Suprapubic skin (tissue), 3 donors: ENCODE measurements around the gene HORMAD2.

ENCODE experiments used
- CTCF ChIP-seq, 2 donors: fragments of 200-600 bp in 1 of 2; fragments of 450-650 bp in 1 of 2; sonication (generic) in 1 of 2; IDR thresholded peaks; one replicate each; pipeline ENCODE4 v1.5.1; 2016 to 2019; ENCODE audit warnings: antibody characterized with exemption in 2 of 2, mild to moderate bottlenecking in 1 of 2, moderate library complexity in 1 of 2
- EP300 ChIP-seq: sonication (generic); formaldehyde crosslinking; IDR thresholded peaks from one replicate; pipeline ENCODE4 v1.6.1; 2017; ENCODE audit warnings: antibody characterized with exemption
- POLR2A ChIP-seq, 2 donors: fragments of 450-650 bp; IDR thresholded peaks; one replicate each; pipeline ENCODE4 v1.6.1; 2017; ENCODE audit warnings: antibody characterized with exemption in 2 of 2, mild to moderate bottlenecking in 2 of 2, moderate library complexity in 2 of 2

- no peak for TF ChIP-seq CTCF (IDR thresholded peaks at IDR 0.05)
- TF ChIP-seq POLR2A (IDR thresholded peaks at IDR 0.05): no peak
- no peak for TF ChIP-seq EP300
Measured at GRCh38 chr22:30046716-30047363, 33.4 kb upstream of the HORMAD2 start.
